ENCODE measurements around the gene SLC45A1.

DNA sequence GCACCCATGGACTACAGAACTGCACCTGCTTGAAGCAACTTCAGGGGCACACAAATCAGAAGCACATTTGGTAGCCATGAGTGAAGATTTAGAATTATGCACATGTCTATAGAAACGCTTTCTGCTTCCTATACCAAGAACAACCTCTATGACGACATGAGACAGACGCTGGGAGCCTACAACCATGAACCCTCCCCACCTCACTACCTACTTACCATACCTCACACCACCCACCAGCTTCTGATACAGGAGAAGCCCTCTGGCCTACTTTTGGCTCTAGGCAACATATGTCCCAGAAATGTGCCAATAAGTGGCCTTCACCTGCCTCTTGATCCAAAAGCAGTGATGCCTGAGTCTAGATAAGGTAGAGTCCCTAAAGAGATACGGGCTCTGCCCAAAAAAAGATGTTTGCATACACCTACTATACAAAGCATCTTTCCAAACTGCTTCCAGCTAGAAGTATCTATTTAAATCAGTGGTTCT is 58.5 kb downstream of the SLC45A1 start:
- TF ChIP-seq, protein P1, sequence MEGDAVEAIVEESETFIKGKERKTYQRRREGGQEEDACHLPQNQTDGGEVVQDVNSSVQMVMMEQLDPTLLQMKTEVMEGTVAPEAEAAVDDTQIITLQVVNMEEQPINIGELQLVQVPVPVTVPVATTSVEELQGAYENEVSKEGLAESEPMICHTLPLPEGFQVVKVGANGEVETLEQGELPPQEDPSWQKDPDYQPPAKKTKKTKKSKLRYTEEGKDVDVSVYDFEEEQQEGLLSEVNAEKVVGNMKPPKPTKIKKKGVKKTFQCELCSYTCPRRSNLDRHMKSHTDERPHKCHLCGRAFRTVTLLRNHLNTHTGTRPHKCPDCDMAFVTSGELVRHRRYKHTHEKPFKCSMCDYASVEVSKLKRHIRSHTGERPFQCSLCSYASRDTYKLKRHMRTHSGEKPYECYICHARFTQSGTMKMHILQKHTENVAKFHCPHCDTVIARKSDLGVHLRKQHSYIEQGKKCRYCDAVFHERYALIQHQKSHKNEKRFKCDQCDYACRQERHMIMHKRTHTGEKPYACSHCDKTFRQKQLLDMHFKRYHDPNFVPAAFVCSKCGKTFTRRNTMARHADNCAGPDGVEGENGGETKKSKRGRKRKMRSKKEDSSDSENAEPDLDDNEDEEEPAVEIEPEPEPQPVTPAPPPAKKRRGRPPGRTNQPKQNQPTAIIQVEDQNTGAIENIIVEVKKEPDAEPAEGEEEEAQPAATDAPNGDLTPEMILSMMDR (optimal IDR thresholded peaks at IDR 0.05 in 1 of 3, IDR thresholded peaks at IDR 0.05 in 1 of 3, conservative IDR thresholded peaks at IDR 0.05 in 1 of 3; ENCODE audit: extremely low read depth in 1 of 3, insufficient read depth in 2 of 3, low read length in 3 of 3) = no peak
- no peak for TF ChIP-seq EZH2 (IDR thresholded peaks at IDR 0.05; ENCODE audit: low read length)
